ENCODE results near the gene ZFC3H1. TPM values are rescaled to one million over a fixed set of nuclear protein-coding genes. Genes with fewer than 3 reads are reported as not detected.

Gene ZFC3H1
- total and polyA plus RNA-seq, 9 of the 15 experiments (the other 6 are each of a cell fraction or from before 2014, with no cell fraction given): 14.8 to 80.5 (median 22.1) TPM

- TF ChIP-seq USF2 (CRISPR knock-in tag; IDR thresholded peaks at IDR 0.05) (no peak), ZSCAN29 (IDR thresholded peaks at IDR 0.05) (no peak), ZNF395 (CRISPR knock-in tag; IDR thresholded peaks at IDR 0.05) (no peak), ZNF324 (CRISPR knock-in tag; IDR thresholded peaks at IDR 0.05) (no peak), THRB (CRISPR knock-in tag; conservative IDR thresholded peaks at IDR 0.05) (no peak), HNRNPLL (IDR thresholded peaks at IDR 0.05; ENCODE audit: low read depth, low read length, poor library complexity, severe bottlenecking) (no peak), CEBPG (CRISPR knock-in tag; IDR thresholded peaks at IDR 0.05) (no peak), CEBPG (tag; conservative IDR thresholded peaks at IDR 0.05 in 1 of 2, IDR thresholded peaks at IDR 0.05 in 1 of 2) (no peak), ETV5 (CRISPR knock-in tag; IDR thresholded peaks at IDR 0.05; ENCODE audit: low read depth) (no peak), ZNF583 (CRISPR knock-in tag; IDR thresholded peaks at IDR 0.05) (no peak), ZC3H4 (CRISPR knock-in tag; IDR thresholded peaks at IDR 0.05; ENCODE audit: borderline replicate concordance) (no peak), ZFX (CRISPR knock-in tag; IDR thresholded peaks at IDR 0.05) (no peak), CTCFL (IDR thresholded peaks at IDR 0.05; ENCODE audit: borderline replicate concordance, insufficient read depth, low read depth, low read length, poor library complexity, severe bottlenecking) (no peak), ATF1 (CRISPR knock-in tag; IDR thresholded peaks at IDR 0.05) (no peak), ATF1 (tag; IDR thresholded peaks at IDR 0.05) (no peak), CBFA2T3 (IDR thresholded peaks at IDR 0.05) (peak; percentile 87), MYBL2 (IDR thresholded peaks at IDR 0.05; ENCODE audit: low read depth) (no peak), MYBL2 (CRISPR knock-in tag; IDR thresholded peaks at IDR 0.05; ENCODE audit: borderline replicate concordance) (no peak), KDM2B (CRISPR knock-in tag; IDR thresholded peaks at IDR 0.05) (no peak), BRD4 (IDR thresholded peaks at IDR 0.05) (no peak), ZBTB7A (IDR thresholded peaks at IDR 0.05; ENCODE audit: borderline replicate concordance, control insufficient read depth, low read depth, low read length) (no peak), ZNF12 (CRISPR knock-in tag; IDR thresholded peaks at IDR 0.05) (no peak), STAT5A (IDR thresholded peaks at IDR 0.05; ENCODE audit: borderline replicate concordance, low read length) (peak; percentile 38; the same call in 1 of the 2 replicates), ZNF311 (CRISPR knock-in tag; IDR thresholded peaks at IDR 0.05) (no peak), ZNF3 (CRISPR knock-in tag; IDR thresholded peaks at IDR 0.05) (no peak), CBX1 (IDR thresholded peaks at IDR 0.05; ENCODE audit: low read depth) (no peak)
These were observed 8.2 kb upstream of the ZFC3H1 start (continued) for GRCh38 chr12:71671816-71672215.

Data from K562 (cell line).